Hindlimb muscle (tissue), 1 donor: ENCODE results near the gene NPAS2. TPM values are rescaled to one million over a fixed set of nuclear protein-coding genes. Genes with fewer than 3 reads are reported as not detected.
A peak's percentile ranks its signal among the peaks of the same experiment; 100 is the strongest.

ENCODE experiments used
- DNase-seq: peaks from one replicate; pipeline ENCODE4 v3.0.0-alpha.2; 2013
- polyA plus RNA-seq: library from polyadenylated mRNA; unstranded; fragments of 120-200 nt; gene quantifications from one replicate; pipeline ENCODE4 v1.2.1, GENCODE V29; 2013; ENCODE audit not compliant: insufficient read length

The NPAS2 gene
- polyA plus RNA-seq, 1 donor: 8.7 TPM

DNA sequence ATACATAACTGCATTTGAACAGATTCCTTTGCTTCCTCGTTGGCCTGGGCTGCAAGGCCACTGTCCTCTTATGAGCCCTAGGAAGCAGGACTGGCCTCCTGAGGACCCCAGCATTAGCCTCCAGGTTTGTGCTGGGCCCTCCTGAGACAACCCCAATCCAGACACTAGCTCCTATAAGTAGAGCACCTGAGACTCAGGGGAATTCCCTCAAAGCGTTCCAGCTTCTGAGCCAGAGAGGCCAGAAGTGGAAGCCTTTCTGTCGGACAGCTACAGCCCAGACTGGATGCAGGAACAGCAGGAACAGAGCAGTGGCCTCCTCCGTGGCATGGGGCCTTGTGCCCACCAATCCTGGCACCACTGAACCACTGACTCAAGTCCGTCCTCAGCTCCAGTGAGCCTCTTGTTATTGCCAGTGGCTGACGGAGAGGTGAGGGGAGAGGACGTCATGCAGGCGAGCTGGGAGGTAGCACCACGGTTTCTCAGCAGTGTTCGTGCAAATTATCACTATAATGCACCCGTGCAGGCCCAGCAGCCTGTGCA, 67.2 kb downstream of the NPAS2 start:
- no peak for DNase-seq

GRCh38 chr2:100887713-100888495, 68.0 kb downstream of the NPAS2 start:
- no peak for DNase-seq

DNA sequence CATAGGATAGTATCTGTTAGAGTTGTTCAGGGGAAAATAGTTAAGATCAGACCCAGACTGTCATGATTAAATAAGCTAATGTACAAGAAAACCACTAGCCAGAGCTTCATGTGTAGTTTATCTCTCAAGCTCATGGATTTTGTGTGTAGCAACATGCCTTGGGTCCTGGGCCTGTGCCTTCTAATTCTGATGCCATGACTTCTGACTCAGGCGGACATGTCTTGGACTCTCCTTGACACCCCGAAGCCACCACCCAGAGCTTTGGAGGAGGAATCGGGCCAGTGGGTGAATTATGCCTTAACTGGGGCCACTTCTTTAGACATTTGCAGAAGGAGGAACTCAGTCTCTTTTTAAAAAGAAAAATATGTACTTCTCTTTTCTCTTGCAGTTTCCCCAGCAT, 68.7 kb downstream of the NPAS2 start:
- no peak for DNase-seq

- no peak for DNase-seq
These were observed 69.3 kb downstream of the NPAS2 start for GRCh38 chr2:100889286-100889685.

GRCh38 chr2:100891906-100892642, 72.1 kb downstream of the NPAS2 start:
- DNase-seq: no peak

DNA sequence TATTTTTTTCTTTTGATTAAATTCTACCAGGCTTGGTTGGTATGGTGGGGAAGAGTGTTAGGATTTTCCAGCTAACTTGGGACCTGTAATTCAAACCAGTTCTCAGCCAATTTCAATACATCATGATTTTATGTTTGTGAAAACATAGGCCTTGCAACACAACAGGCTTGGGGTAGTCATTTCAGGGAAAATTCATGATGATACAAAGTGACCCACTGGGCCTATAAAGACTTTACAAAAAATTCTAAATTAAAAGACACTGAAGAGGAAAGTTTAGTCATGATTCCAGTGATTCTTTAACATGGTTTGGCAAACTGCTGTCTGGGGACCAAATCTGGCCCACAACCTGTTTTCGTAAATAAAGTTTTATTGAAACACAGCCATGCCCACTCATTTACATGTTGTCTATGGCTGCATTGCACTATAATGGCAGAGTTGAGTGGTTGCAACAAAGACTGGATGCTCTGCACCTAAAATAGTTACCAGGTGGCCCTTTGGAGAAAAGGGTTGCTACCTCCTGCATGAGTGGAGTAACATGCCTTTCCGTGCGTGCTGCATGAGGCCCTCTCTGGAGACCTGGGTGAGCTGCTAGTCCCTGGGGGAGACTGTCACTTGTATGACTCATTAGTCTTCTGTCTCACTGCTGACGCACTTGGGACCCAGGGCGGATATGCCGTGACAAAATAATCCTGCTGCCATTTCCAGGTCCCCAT, 73.6 kb downstream of the NPAS2 start:
- DNase-seq: no peak

- no peak for DNase-seq
These were observed 74.3 kb downstream of the NPAS2 start for GRCh38 chr2:100894105-100894795.

- DNase-seq: no peak
These were observed 74.8 kb downstream of the NPAS2 start for GRCh38 chr2:100894796-100895156.

DNA sequence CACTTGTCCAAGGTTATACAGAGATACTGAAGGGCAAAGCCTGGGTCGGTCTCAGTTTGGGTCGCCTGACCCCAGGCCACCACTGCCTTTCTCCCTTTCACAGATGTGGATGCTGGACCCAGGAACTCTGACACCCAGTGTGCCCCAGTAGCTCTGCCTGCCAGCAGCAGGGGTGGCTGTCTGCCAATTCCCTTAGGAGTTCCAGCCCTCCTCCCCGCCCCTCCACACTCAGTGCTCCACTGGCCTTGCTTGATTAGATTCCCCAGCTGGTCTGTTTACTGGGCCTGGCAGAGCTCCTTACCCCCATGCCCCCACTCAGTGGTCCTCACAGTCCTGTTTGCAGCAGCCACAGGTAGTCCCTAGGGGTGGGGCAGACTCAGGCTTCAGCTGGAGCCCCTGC, 75.5 kb downstream of the NPAS2 start:
- no peak for DNase-seq

GRCh38 chr2:100895934-100896685, 76.2 kb downstream of the NPAS2 start:
- DNase-seq: no peak

GRCh38 chr2:100898035-100898665, 78.2 kb downstream of the NPAS2 start:
- no peak for DNase-seq

DNA sequence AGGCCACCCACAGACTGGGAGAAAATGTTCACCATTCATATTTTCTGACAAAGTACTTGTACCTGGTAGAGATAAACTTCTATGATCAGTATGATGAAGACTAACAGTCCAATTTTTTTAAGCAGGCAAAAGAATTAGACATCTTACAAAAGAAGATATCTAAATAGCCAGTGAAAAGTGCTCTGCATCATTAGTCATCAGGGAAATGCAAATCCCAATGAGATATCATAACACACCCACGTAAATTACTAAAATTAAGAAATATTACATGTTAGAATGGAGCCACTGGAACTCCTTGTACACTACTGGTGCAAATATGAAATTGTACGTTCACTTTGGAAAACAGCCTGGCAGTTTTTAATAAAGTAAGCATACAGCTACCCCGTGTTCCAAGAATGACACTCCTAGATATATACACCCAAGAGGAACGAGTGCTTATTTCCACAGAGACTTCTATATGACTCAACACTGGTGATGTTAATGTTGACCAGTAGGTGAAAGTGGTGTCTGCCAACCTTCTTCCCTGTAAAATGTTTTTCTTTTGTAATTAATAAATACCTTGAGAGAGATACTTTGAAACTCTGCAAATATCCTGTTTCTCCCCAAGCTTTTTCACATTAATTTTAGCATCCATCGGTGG, 80.3 kb downstream of the NPAS2 start:
- no peak for DNase-seq

DNA sequence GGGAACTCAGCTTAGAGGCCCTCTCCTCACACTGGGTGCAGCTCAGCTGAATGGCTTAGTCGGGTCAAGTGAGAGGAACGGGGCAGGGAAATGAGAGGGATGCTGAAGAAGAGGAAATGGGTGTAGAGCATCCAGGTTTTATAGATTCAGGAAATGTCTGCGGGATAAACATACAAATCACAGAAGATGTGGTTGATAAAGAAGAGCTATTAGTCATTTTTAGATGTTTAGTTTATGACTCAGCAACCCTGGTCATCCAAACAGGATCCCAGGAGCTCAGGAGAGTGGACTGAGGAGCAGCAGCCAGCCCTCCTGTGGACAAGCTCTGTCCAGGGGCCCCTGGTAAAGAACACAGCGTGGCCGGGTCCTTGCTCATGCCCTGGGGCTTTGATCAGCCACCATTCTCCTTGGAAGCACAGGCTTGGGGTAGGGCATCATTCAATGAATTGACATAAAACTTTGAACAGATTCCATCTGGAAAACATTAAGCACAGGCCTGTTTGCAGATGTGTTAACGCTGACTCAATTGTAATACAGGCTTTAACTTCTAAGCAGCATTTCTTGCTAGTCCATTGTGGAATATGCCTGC, 83.0 kb downstream of the NPAS2 start:
- peak; percentile 31 for DNase-seq

GRCh38 chr2:100903534-100904258, 83.8 kb downstream of the NPAS2 start:
- DNase-seq: no peak

GRCh38 chr2:100905132-100905805, 85.3 kb downstream of the NPAS2 start:
- DNase-seq: no peak

GRCh38 chr2:100906131-100906530, 86.2 kb downstream of the NPAS2 start:
- no peak for DNase-seq

DNA sequence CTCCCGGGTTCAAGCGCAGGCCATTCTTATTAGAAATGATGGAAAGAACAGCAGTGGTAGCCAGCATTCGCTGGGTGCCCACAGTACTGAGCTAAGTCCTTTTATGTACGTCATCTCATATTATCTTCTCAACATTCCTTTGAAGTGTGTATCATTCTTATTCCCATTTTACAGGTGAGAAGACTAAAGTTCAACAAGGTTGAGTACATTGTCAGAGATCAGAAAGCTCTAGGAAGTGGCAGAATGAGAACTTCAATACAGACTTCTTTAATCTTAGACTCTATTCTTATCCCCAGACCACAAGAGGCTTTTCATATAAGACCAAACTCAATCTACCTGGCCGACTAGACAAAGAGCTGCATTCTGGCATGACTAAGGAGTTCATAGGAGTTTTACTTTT, 86.7 kb downstream of the NPAS2 start:
- DNase-seq: no peak

DNA sequence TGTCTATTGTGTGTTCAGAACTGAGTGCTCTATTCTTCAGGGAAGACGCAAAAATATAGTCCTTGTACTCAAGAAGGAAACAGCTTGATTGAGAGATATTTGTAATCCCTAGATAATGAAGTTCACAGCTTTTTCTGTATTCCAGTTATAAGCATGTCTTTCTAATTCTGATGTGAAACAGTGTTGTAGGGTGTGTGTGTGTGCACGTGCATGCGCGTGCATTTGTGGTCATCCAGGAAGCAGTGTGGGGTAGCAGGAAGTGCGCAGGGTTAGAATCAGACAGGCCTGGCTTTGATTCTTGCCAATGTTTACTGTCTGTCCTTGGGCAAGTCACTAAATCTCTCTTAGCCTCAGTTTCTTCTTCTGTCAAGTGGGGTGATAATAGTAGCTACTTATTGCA, 87.9 kb downstream of the NPAS2 start:
- DNase-seq: no peak

- peak; percentile 35 for DNase-seq
These were observed 89.7 kb downstream of the NPAS2 start for GRCh38 chr2:100909534-100910081.
